GM12872 (cell line): Measurements from ENCODE around the gene FOXP1.

ENCODE experiments used
- TF ChIP-seq, protein P1 (sequence below): IDR thresholded peaks from 3 replicates; pipeline ENCODE4 v1.5.1; 2011; ENCODE audit warnings: low read depth, mild to moderate bottlenecking, low read length, moderate library complexity; ENCODE audit not compliant: insufficient read depth

FOXP1 gene

DNA sequence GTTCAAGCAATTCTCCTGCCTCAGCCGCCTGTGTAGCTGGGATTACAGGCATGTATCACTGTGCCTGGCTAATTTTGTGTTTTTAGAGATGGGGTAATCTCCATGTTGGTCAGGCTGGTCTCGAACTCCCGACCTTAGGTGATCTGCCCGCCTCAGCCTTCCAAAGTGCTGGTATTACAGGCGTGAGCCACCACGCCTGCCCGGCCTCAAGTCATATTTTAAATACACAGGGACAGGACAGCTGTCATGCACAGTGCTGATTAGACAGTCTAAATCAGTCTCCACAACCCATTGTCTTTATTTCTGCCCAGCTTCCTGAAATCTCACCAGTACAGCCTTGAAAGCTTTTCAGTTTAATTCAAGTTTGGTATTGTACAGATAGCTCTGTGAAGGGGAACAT, 587.4 kb downstream of the FOXP1 start:
- TF ChIP-seq, protein P1, sequence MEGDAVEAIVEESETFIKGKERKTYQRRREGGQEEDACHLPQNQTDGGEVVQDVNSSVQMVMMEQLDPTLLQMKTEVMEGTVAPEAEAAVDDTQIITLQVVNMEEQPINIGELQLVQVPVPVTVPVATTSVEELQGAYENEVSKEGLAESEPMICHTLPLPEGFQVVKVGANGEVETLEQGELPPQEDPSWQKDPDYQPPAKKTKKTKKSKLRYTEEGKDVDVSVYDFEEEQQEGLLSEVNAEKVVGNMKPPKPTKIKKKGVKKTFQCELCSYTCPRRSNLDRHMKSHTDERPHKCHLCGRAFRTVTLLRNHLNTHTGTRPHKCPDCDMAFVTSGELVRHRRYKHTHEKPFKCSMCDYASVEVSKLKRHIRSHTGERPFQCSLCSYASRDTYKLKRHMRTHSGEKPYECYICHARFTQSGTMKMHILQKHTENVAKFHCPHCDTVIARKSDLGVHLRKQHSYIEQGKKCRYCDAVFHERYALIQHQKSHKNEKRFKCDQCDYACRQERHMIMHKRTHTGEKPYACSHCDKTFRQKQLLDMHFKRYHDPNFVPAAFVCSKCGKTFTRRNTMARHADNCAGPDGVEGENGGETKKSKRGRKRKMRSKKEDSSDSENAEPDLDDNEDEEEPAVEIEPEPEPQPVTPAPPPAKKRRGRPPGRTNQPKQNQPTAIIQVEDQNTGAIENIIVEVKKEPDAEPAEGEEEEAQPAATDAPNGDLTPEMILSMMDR = no peak

DNA sequence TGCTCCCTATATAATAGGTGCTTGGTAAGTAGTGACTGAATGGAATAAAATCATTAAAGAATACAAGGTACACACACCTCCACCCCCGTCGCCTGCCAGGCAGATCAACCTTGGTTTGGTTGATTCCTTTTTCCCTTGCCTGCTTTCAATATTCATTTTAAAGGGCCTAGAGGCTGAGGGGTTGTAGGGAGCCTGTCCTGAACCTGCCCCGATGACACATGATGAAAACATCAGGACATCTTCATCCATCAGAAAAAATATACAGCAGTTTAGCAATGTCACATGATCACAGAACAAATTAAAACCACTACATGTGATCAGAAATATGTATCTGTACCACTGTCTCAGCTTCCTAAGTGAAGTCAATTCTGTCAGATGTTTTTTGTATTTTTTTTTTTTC, 588.9 kb downstream of the FOXP1 start:
- TF ChIP-seq, protein P1 = no peak

DNA sequence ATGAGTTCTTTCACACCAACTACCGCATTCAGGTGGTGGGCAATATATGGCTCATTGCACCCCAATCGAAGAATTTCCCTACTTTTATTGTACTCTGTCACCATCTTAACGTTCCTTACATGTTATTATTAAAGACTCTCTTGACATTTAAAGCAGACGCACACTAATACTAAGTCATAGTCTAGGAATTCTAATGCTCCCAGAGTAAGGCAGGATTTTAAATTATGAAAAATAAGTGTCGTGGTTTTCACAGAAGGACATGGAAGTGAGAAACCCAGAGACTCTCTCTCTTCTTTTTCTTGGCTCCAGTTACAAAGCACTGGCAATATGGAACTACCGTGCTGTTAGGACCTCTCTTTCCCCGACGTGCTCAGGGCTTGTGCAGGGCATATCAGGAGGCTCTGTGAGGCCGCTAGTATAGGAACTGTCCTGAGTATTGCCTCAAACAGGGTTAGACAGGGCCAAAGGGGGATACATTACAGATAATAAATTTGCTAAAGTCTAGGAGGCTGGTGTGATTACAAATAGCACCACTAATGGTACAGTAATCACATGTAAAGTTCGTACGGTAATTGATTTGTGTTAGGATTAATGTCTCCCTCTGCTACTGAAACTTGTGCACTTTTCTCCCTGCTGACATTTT, 590.8 kb downstream of the FOXP1 start:
- TF ChIP-seq, protein P1 = no peak

DNA sequence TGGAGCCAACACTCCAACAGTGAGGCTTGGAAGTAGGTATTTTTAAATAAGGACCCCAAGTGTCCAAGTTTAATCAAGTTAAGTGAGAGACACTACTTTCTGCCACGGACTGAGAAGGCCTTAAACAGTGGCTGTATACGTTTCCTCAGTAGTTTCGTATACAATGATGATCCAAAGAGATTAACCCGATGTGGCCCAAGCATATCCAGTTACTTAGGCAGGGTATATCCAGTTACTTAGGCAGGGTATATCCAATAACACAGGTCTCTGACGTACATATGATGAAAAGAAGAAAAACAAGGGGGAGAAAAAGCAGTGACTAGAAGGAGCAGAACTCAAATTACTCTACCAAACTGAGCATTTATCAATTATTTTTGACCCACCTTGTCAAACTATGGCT, 591.4 kb downstream of the FOXP1 start:
- TF ChIP-seq, protein P1 = no peak

DNA sequence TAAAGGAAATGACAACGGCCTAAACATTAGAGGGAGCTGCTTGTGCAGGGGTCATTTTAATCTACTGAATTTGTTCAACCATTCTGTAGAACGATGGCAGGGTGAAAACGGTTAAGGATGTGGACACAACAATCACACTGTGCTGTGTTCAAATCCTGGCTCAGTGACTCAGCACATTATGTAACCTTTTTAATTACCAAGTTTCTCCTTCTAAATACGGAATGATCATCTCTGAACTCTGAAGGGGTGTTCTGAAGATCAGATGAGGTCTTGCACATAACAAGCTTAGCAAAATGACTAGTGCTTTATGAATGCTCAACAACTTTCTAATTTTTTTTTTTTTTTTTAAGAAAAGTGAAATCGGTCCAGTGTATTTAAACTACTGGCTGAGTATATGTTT, 592.8 kb downstream of the FOXP1 start:
- TF ChIP-seq, protein P1 = no peak

DNA sequence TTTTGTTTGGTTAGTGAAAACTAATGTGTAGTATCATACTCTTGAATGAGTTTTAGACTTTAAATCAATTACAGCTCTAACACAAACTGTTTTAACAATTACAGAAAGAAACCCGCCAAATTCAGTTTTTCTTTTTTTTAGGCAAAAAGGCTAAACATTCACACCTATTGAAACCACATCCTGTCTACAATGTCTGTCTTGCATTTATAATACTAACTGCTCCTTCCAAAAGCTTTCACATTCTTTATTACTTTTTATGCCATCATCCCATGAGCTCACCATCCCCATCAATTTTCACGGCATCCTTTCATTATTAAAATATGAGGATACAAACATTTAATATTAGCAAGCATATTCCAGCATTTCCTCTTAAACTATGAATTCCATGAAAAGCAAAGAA, 593.3 kb downstream of the FOXP1 start:
- TF ChIP-seq, protein P1 = no peak

DNA sequence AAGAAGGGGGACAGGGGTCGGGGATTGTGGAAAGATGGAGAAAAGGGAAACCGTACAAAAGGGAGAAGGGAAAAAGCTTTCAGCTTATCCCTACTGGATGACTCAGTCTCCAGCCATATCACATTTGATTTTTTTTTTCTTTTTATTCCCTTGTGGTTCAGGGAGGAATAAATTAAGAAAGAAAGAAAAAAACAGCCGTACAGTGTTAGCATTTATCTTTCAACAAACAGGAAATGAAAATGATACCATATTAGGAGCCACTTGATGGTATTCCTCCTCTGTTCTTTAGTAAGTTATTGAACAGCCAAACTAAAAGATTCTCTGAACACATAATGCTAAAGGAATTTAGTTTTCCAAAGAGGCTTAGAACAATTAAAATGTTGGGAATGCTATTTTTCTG, 594.4 kb downstream of the FOXP1 start:
- TF ChIP-seq, protein P1 = no peak
